Measurements from ENCODE around the gene CMTM7. TPM values are rescaled to one million over a fixed set of nuclear protein-coding genes. Genes with fewer than 3 reads are reported as not detected.

Gene CMTM7
- total and polyA plus RNA-seq, 11 donors = 2.3 to 16.8 (median 3.6) TPM

DNA sequence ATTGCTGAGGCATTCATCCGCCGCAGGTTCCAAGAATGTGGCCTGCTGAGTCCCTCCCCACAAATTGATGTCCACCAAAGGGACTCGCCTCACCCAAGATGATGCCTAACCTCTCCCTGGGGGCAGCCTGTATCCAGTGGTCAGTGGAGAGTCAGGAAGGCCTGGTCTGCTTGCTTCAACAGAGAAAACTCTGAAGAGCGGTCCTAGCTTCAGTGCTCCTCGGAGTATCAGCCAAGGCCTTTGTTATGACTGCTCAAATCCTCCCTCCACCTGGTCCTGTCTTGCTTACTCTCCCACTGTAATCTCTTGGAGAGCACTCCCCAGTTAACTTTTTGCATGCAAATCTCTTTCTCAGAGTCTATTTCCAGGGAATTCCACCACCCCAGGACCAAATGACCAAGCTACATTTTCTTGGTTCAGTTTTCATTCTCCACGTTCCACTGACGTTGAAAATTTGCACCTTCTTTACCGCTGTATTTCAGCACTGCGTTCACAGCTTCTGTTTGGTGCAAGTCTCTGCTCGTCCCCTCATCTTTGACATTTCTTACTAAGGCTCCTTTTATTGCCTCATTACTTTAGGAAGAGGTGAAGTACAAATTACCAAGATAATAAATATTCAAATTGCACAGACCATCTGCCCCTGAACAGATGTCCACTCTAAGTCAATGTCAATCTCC lies 22.3 kb downstream of the CMTM7 start:
- Histone ChIP-seq H3K27ac (peak overlapping the region in 7 of 12 donors; percentile 18 to 84 (median 57)), H3K4me1 (peaks cover 0 to 59% (median 11%) of the 10 kb centered on the region in 12 donors), H3K27me3 (no peaks in the 10 kb centered on the region), H3K36me3 (no peaks in the 10 kb centered on the region), H3K9me3 (peaks cover 0 to 2% (median 0%) of the 10 kb centered on the region in 12 donors), H3K4me3 (no peak overlapping the region)
- intact Hi-C loops (cut with DNase I) = no loop called here
- TF ChIP-seq, protein P1, sequence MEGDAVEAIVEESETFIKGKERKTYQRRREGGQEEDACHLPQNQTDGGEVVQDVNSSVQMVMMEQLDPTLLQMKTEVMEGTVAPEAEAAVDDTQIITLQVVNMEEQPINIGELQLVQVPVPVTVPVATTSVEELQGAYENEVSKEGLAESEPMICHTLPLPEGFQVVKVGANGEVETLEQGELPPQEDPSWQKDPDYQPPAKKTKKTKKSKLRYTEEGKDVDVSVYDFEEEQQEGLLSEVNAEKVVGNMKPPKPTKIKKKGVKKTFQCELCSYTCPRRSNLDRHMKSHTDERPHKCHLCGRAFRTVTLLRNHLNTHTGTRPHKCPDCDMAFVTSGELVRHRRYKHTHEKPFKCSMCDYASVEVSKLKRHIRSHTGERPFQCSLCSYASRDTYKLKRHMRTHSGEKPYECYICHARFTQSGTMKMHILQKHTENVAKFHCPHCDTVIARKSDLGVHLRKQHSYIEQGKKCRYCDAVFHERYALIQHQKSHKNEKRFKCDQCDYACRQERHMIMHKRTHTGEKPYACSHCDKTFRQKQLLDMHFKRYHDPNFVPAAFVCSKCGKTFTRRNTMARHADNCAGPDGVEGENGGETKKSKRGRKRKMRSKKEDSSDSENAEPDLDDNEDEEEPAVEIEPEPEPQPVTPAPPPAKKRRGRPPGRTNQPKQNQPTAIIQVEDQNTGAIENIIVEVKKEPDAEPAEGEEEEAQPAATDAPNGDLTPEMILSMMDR (IDR thresholded peaks at IDR 0.05) = no peak
- no peak for TF ChIP-seq POLR2A (IDR thresholded peaks at IDR 0.05)
- ATAC-seq (no peak), DNase-seq (no peak)
- WGBS, 4 donors = 69 to 88% (median 83%) methylated on average over 10 of the region's 10 CpGs

DNA sequence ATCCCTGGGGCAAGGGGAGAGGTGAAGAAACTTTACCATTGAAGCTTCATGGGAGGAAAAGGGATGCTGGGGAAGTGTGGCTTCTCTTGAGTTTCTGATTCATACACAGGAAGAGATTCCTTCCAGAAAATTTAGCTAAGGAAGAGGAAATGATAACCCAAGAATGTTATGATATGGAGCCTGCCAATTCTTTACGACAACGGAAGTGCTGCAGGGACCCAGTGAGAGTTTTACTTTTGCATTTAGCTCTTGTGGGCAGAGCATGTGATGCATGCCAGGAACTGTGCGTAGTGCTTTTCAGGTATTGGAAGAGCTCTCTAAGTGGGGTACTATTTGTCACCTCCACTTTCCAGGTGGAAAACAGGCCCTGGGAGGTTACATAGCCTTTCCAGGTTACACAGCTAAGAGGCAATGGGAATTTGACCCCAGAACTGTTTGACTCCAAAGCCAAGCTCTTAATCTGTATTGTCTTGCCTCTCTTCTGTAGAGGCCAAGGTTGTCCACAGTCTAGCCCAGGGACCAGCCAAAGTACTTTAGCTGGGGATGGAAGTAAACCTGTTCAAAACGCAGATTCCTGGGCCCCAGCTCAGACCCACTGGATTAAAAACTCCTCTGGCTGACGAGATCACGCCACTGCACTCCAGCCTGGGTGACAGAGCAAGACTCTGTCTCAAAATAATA lies 23.0 kb downstream of the CMTM7 start:
- Histone ChIP-seq H3K4me1 (peaks cover 0 to 59% (median 12%) of the 10 kb centered on the region in 12 donors), H3K27ac (peak overlapping the region in 11 of 12 donors; percentile 14 to 84 (median 63)), H3K27me3 (no peaks in the 10 kb centered on the region), H3K9me3 (peaks cover 0 to 5% (median 0%) of the 10 kb centered on the region in 12 donors), H3K4me3 (no peak overlapping the region), H3K36me3 (no peaks in the 10 kb centered on the region)
- intact Hi-C loops (cut with DNase I) = no loop called here
- 62 to 72% (median 68%) methylated on average over 6 of the region's 6 CpGs for WGBS, 4 donors
- TF ChIP-seq, protein P1 (IDR thresholded peaks at IDR 0.05) = no peak
- no peak for TF ChIP-seq POLR2A (IDR thresholded peaks at IDR 0.05)
- ATAC-seq = peak in 3 of 4 donors; percentile 68 to 94 (median 77)
- peak in 3 of 5 donors; percentile 36 to 57 (median 39) for DNase-seq

DNA sequence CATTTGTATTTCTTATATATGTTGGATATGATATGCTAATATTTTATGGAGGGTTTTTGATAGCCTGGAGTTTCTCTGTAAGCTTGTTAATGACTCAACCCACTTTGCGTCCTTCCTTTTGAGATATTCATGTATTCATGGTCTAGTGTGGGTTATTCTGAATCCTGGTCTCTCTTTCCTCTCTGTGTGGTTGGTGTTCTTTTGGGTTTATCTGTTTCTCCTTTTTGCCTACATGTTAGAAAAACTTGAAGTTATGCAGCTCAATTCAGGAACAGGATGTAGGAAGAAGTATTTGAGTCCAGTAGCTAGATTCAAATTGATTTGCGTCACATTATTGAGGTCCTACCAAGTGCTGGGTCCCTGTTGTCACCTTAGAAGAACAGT lies 28.1 kb downstream of the CMTM7 start:
- DNase-seq (no peak), ATAC-seq (peak in 1 of 4 donors; percentile 16)
- H3K9me3 ChIP-seq = peaks cover 0 to 5% (median 0%) of the 10 kb centered on the region in 12 donors
- intact Hi-C loops (cut with DNase I) = no loop called here
- no peak overlapping the region for H3K4me3 ChIP-seq
- H3K27ac ChIP-seq = peak overlapping the region in 6 of 12 donors; percentile 37 to 88 (median 58)
- TF ChIP-seq, protein P1 (IDR thresholded peaks at IDR 0.05) = no peak
- no peak for TF ChIP-seq POLR2A (IDR thresholded peaks at IDR 0.05)
- no peaks in the 10 kb centered on the region for H3K36me3 ChIP-seq
- H3K4me1 ChIP-seq = peaks cover 0 to 82% (median 32%) of the 10 kb centered on the region in 12 donors
- WGBS, 4 donors = 86 to 90% (median 87%) methylated on average over 2 of the region's 2 CpGs
- H3K27me3 ChIP-seq = no peaks in the 10 kb centered on the region
